SK-N-SH (cell line): ENCODE measurements around the gene CXCL3. TPM values are rescaled to one million over a fixed set of nuclear protein-coding genes. Genes with fewer than 3 reads are reported as not detected.

Source experiments
- CTCF ChIA-PET: fragments of 300-600, 350-600 bp; formaldehyde crosslinking; extraction: SDS; loops from one replicate; lab custom pipeline; 2021; lab: Yijun Ruan, JAX
- POLR2A ChIA-PET: fragments of 350-600 bp; sonication (Branson Sonifier 250); formaldehyde crosslinking; extraction: SDS; loops from one replicate; lab custom pipeline; 2020; ENCODE audit warnings: antibody characterized with exemption, inconsistent platforms; lab: Yijun Ruan, JAX
- DNase-seq: peaks from one replicate; pipeline ENCODE4 v3.0.0; 2012
- H2AFZ ChIP-seq: fragments of 200-600 bp; sonication (generic); 2 replicates; pipeline ENCODE4 v1.8.1; 2016; ENCODE audit warnings: antibody characterized with exemption, mild to moderate bottlenecking, low read depth
- H3F3A ChIP-seq: fragments of 200-600 bp; sonication (generic); replicated peaks from 2 replicates; pipeline ENCODE3; 2016; ENCODE audit warnings: antibody characterized with exemption, mild to moderate bottlenecking; ENCODE audit not compliant: insufficient read depth
- H3K27ac ChIP-seq, 2 experiments: fragments of 200-500 bp in 1 of 2; fragments of 200-600 bp in 1 of 2; sonication (Bioruptor generic) in 1 of 2; sonication (generic), shearing (Covaris generic) in 1 of 2; 2 replicates each; pipeline versions ENCODE4 v1.5.1 to v1.6.1; 2014 to 2016; ENCODE audit warnings: low read depth in 2 of 2, inconsistent platforms in 1 of 2, low read length in 1 of 2, mild to moderate bottlenecking in 1 of 2, mixed read lengths in 1 of 2
- H3K27me3 ChIP-seq: fragments of 200-600 bp; sonication (generic), shearing (Covaris generic); 2 replicates; pipeline ENCODE4 v1.6.1; 2016; ENCODE audit warnings: mixed run types; ENCODE audit not compliant: insufficient read depth
- H3K36me3 ChIP-seq, 2 experiments: fragments of 200-500 bp in 1 of 2; fragments of 200-600 bp in 1 of 2; sonication (Bioruptor generic) in 1 of 2; sonication (generic) in 1 of 2; replicated peaks in 1 of 2; 2 replicates each; pipeline versions ENCODE3 to v1.5.1; 2014 to 2016; ENCODE audit warnings: low read length in 1 of 2, mild to moderate bottlenecking in 1 of 2; ENCODE audit not compliant: insufficient read depth in 2 of 2, control insufficient read depth in 1 of 2
- H3K4me1 ChIP-seq, 2 experiments: fragments of 200-500 bp in 1 of 2; fragments of 200-600 bp in 1 of 2; sonication (Bioruptor generic) in 1 of 2; sonication (generic), shearing (Covaris generic) in 1 of 2; 2 replicates each; pipeline versions ENCODE4 v1.5.1 to v1.6.1; 2014 to 2016; ENCODE audit warnings: low read depth in 1 of 2, low read length in 1 of 2, mixed run types in 1 of 2; ENCODE audit not compliant: insufficient read depth in 2 of 2, control insufficient read depth in 1 of 2
- H3K4me2 ChIP-seq: fragments of 200-600 bp; sonication (generic), shearing (Covaris generic); 2 replicates; pipeline ENCODE4 v1.6.1; 2017; ENCODE audit warnings: mixed run types
- H3K4me3 ChIP-seq, 2 experiments: fragments of 200-500 bp in 1 of 2; fragments of 200-600 bp in 1 of 2; sonication (Bioruptor generic) in 1 of 2; sonication (generic), shearing (Covaris generic) in 1 of 2; 2 replicates each; pipeline versions ENCODE4 v1.5.1 to v1.8.1; 2014 to 2016; ENCODE audit warnings: low read depth in 2 of 2, inconsistent platforms in 1 of 2, low read length in 1 of 2, mild to moderate bottlenecking in 1 of 2, mixed read lengths in 1 of 2, moderate library complexity in 1 of 2
- H3K79me2 ChIP-seq: fragments of 200-600 bp; sonication (generic); 2 replicates; pipeline ENCODE4 v1.8.1; 2017; ENCODE audit warnings: mild to moderate bottlenecking; ENCODE audit not compliant: insufficient read depth
- H3K9ac ChIP-seq: fragments of 200-600 bp; sonication (generic); 2 replicates; pipeline ENCODE4 v1.6.1; 2017; ENCODE audit warnings: mixed run types
- H3K9me2 ChIP-seq: fragments of 200-600 bp; sonication (generic); 2 replicates; pipeline ENCODE4 v1.6.1; 2017; ENCODE audit warnings: mixed run types
- H3K9me3 ChIP-seq: fragments of 200-600 bp; sonication (generic); 2 replicates; pipeline ENCODE4 v1.6.1; 2017; ENCODE audit warnings: mixed run types, mild to moderate bottlenecking, moderate library complexity
- H4K20me1 ChIP-seq: fragments of 200-600 bp; sonication (generic); 2 replicates; pipeline ENCODE4 v1.6.1; 2017; ENCODE audit warnings: mild to moderate bottlenecking, mixed run types; ENCODE audit not compliant: insufficient read depth
- FOXJ3 ChIP-seq: sonication (generic); formaldehyde crosslinking; IDR thresholded peaks from 2 replicates; pipeline ENCODE4 v1.5.1; 2020; ENCODE audit warnings: mild to moderate bottlenecking, missing genetic modification reagents
- MXI1 ChIP-seq: IDR thresholded peaks from 2 replicates; pipeline ENCODE4 v1.6.1; 2012; ENCODE audit warnings: mild to moderate bottlenecking, low read depth, low read length, improper control_type of control experiment
- NRF1 ChIP-seq: IDR thresholded peaks from 2 replicates; pipeline ENCODE4 v1.6.1; 2012; ENCODE audit warnings: low read depth, mild to moderate bottlenecking, low read length
- POLR2AphosphoS5 ChIP-seq: IDR thresholded peaks from 2 replicates; pipeline ENCODE4 v1.6.1; 2012; ENCODE audit warnings: low read depth, low read length
- RAD21 ChIP-seq: IDR thresholded peaks from 2 replicates; pipeline ENCODE4 v1.6.1; 2012; ENCODE audit warnings: mild to moderate bottlenecking, low read length
- RFX5 ChIP-seq: IDR thresholded peaks from 2 replicates; pipeline ENCODE4 v1.6.1; 2012; ENCODE audit warnings: mild to moderate bottlenecking, improper control_type of control experiment, low read length
- SMC3 ChIP-seq: IDR thresholded peaks from 2 replicates; pipeline ENCODE4 v1.6.1; 2012; ENCODE audit warnings: low read depth, low read length, improper control_type of control experiment
- TAF1 ChIP-seq: IDR thresholded peaks from 2 replicates; pipeline ENCODE4 v1.6.1; 2012; ENCODE audit warnings: low read depth, mild to moderate bottlenecking, low read length, moderate library complexity, borderline replicate concordance
- TCF12 ChIP-seq: IDR thresholded peaks from 2 replicates; pipeline ENCODE4 v1.4.0; 2012
- TEAD4 ChIP-seq: IDR thresholded peaks from 2 replicates; pipeline ENCODE4 v1.4.0; 2012; ENCODE audit warnings: mild to moderate bottlenecking, borderline replicate concordance; ENCODE audit not compliant: insufficient read depth
- USF1 ChIP-seq: IDR thresholded peaks from 2 replicates; pipeline ENCODE4 v1.4.0; 2012; ENCODE audit warnings: low read depth, borderline replicate concordance
- whole genome bisulfite sequencing: methylation state at CpG from one replicate; pipeline ENCODE4 v1.1.6; 2017; ENCODE audit warnings: low lambda C conversion rate; 5-methylcytosine and 5-hydroxymethylcytosine counted together
- polyA plus RNA-seq, 3 experiments: library from polyadenylated mRNA; depleted of rRNA; stranded (reverse); fragments of >200 nt; gene quantifications; 2 replicates each; pipeline ENCODE4 v1.2.3, GENCODE V29; 2012
- TF ChIP-seq, protein P1 (sequence below): fragments of 150-350 bp; IDR thresholded peaks from 2 replicates; pipeline ENCODE4 v1.6.1; 2016; ENCODE audit warnings: mild to moderate bottlenecking, low read depth, low read length
- TF ChIP-seq, protein P2 (sequence below): IDR thresholded peaks from 2 replicates; pipeline ENCODE4 v1.4.0; 2012; ENCODE audit warnings: low read depth, borderline replicate concordance
- TF ChIP-seq, protein P3 (sequence below): IDR thresholded peaks from 2 replicates; pipeline ENCODE4 v1.6.1; 2012; ENCODE audit warnings: mild to moderate bottlenecking, low read depth, low read length, moderate library complexity
- TF ChIP-seq, protein P4 (sequence below): fragments of 150-350 bp; IDR thresholded peaks from 2 replicates; pipeline ENCODE4 v1.6.1; 2017; ENCODE audit warnings: antibody characterized with exemption, low read length, low read depth, borderline replicate concordance

The CXCL3 gene
- polyA plus RNA-seq, 1 of the 3 experiments (the other 2 are of a cell fraction), result 0.31 TPM

- no peaks in the 10 kb centered on the region for H3K79me2 ChIP-seq
- no peaks in the 10 kb centered on the region for H3F3A ChIP-seq
- no peak overlapping the region for H3K4me3 ChIP-seq
- no peaks in the 10 kb centered on the region for H3K9me3 ChIP-seq
- TF ChIP-seq SMC3 (no peak), TAF1 (no peak), USF1 (no peak), TCF12 (no peak), MXI1 (no peak), TEAD4 (no peak), NRF1 (no peak)
- TF ChIP-seq, protein P1, sequence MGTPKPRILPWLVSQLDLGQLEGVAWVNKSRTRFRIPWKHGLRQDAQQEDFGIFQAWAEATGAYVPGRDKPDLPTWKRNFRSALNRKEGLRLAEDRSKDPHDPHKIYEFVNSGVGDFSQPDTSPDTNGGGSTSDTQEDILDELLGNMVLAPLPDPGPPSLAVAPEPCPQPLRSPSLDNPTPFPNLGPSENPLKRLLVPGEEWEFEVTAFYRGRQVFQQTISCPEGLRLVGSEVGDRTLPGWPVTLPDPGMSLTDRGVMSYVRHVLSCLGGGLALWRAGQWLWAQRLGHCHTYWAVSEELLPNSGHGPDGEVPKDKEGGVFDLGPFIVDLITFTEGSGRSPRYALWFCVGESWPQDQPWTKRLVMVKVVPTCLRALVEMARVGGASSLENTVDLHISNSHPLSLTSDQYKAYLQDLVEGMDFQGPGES, result no peak
- no peaks in the 10 kb centered on the region for H4K20me1 ChIP-seq
- H3K9me2 ChIP-seq, result no peaks in the 10 kb centered on the region
- ChIA-PET POLR2A (no interaction called here), CTCF (no interaction called here)
- peak overlapping the region in 1 of 2 experiments; percentile 15; a peak in 1 of 4 replicates for H3K27ac ChIP-seq
- H3K27me3 ChIP-seq, result no peaks in the 10 kb centered on the region; the same call in 1 of the 2 replicates
- no peaks in the 10 kb centered on the region; a peak in 1 of 4 replicates for H3K4me1 ChIP-seq
- no peak overlapping the region for H2AFZ ChIP-seq
- DNase-seq, result no peak
- no peaks in the 10 kb centered on the region for H3K36me3 ChIP-seq
- H3K9ac ChIP-seq, result no peak overlapping the region
- no peak overlapping the region for H3K4me2 ChIP-seq
- 5% methylated on average over 1 of the region's 1 CpG for WGBS
Observed at GRCh38 chr4:74057588-74057987, 19.1 kb upstream of the CXCL3 start.

- H3K79me2 ChIP-seq, result no peaks in the 10 kb centered on the region
- ChIA-PET CTCF (no interaction called here), POLR2A (no interaction called here)
- H3K27me3 ChIP-seq, result no peaks in the 10 kb centered on the region; the same call in 1 of the 2 replicates
- peak overlapping the region in 1 of 2 experiments; percentile 15; a peak in 1 of 4 replicates for H3K27ac ChIP-seq
- WGBS, result 3% methylated on average over 4 of the region's 4 CpGs
- no peak overlapping the region for H3K9ac ChIP-seq
- no peak overlapping the region for H3K4me3 ChIP-seq
- H3K4me2 ChIP-seq, result no peak overlapping the region
- H4K20me1 ChIP-seq, result no peaks in the 10 kb centered on the region
- H2AFZ ChIP-seq, result no peak overlapping the region
- H3K9me2 ChIP-seq, result no peaks in the 10 kb centered on the region
- no peaks in the 10 kb centered on the region for H3K9me3 ChIP-seq
- no peak for DNase-seq
- no peaks in the 10 kb centered on the region; a peak in 1 of 4 replicates for H3K4me1 ChIP-seq
- no peaks in the 10 kb centered on the region for H3F3A ChIP-seq
- H3K36me3 ChIP-seq, result no peaks in the 10 kb centered on the region
- TF ChIP-seq RFX5 (no peak), TAF1 (no peak), POLR2AphosphoS5 (no peak), RAD21 (no peak), USF1 (no peak), FOXJ3 (CRISPR knock-in tag) (no peak)
- TF ChIP-seq, protein P1, result no peak
- TF ChIP-seq, protein P2, sequence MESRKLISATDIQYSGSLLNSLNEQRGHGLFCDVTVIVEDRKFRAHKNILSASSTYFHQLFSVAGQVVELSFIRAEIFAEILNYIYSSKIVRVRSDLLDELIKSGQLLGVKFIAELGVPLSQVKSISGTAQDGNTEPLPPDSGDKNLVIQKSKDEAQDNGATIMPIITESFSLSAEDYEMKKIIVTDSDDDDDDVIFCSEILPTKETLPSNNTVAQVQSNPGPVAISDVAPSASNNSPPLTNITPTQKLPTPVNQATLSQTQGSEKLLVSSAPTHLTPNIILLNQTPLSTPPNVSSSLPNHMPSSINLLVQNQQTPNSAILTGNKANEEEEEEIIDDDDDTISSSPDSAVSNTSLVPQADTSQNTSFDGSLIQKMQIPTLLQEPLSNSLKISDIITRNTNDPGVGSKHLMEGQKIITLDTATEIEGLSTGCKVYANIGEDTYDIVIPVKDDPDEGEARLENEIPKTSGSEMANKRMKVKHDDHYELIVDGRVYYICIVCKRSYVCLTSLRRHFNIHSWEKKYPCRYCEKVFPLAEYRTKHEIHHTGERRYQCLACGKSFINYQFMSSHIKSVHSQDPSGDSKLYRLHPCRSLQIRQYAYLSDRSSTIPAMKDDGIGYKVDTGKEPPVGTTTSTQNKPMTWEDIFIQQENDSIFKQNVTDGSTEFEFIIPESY, result no peak
- TF ChIP-seq, protein P3, sequence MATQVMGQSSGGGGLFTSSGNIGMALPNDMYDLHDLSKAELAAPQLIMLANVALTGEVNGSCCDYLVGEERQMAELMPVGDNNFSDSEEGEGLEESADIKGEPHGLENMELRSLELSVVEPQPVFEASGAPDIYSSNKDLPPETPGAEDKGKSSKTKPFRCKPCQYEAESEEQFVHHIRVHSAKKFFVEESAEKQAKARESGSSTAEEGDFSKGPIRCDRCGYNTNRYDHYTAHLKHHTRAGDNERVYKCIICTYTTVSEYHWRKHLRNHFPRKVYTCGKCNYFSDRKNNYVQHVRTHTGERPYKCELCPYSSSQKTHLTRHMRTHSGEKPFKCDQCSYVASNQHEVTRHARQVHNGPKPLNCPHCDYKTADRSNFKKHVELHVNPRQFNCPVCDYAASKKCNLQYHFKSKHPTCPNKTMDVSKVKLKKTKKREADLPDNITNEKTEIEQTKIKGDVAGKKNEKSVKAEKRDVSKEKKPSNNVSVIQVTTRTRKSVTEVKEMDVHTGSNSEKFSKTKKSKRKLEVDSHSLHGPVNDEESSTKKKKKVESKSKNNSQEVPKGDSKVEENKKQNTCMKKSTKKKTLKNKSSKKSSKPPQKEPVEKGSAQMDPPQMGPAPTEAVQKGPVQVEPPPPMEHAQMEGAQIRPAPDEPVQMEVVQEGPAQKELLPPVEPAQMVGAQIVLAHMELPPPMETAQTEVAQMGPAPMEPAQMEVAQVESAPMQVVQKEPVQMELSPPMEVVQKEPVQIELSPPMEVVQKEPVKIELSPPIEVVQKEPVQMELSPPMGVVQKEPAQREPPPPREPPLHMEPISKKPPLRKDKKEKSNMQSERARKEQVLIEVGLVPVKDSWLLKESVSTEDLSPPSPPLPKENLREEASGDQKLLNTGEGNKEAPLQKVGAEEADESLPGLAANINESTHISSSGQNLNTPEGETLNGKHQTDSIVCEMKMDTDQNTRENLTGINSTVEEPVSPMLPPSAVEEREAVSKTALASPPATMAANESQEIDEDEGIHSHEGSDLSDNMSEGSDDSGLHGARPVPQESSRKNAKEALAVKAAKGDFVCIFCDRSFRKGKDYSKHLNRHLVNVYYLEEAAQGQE, result no peak
- TF ChIP-seq, protein P4, sequence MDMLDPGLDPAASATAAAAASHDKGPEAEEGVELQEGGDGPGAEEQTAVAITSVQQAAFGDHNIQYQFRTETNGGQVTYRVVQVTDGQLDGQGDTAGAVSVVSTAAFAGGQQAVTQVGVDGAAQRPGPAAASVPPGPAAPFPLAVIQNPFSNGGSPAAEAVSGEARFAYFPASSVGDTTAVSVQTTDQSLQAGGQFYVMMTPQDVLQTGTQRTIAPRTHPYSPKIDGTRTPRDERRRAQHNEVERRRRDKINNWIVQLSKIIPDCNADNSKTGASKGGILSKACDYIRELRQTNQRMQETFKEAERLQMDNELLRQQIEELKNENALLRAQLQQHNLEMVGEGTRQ, result no peak
Observed at GRCh38 chr4:74056858-74057562, 18.5 kb upstream of the CXCL3 start.
